ENCODE results near the gene SHOC1. TPM values are rescaled to one million over a fixed set of nuclear protein-coding genes. Genes with fewer than 3 reads are reported as not detected.
"Not testable (repeated sequence)": the region's sequence is repeated elsewhere in the genome, so short reads cannot be mapped to it uniquely, and the experiment has no call there.

Gene SHOC1
- total RNA-seq, 2 donors from 2014 or later = not detected

DNA sequence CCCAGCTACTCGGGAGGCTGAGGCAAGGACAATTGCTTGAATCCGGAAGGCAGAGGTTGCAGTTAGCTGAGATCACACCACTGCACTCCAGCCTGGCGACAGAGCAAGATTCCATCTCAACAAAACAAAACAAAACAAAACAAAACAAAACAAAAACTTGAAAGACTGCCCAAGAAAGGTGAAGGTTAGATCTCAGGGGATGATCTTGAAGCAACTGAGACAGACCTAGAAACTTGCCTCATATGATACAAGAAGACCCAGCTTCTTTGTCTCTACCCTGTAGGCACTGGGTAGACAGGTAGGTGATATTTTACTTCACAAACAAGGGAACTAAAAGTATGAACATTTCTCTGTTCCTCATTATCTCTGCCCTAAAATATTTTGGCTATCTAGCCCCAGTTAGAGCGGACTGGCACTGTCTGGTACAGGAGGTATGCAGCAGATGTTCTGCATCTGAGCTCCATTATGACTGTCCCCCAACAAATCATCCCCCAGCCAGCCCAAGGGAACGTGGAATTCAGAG lies 26.3 kb upstream of the SHOC1 start:
- peaks cover 5% of the 10 kb centered on the region for H3K4me1 Mint-ChIP-seq
- no peak overlapping the region for H3K27ac Mint-ChIP-seq
- ATAC-seq = no peak
- no peaks in the 10 kb centered on the region for H3K36me3 Mint-ChIP-seq (ENCODE audit: low read depth)
- H3K27me3 Mint-ChIP-seq = no peaks in the 10 kb centered on the region
- no peaks in the 10 kb centered on the region for H3K9me3 ChIP-seq (ENCODE audit: control insufficient read depth, low read length, poor library complexity, severe bottlenecking)
- no peak for DNase-seq
- H3K4me3 Mint-ChIP-seq = no peak overlapping the region

DNA sequence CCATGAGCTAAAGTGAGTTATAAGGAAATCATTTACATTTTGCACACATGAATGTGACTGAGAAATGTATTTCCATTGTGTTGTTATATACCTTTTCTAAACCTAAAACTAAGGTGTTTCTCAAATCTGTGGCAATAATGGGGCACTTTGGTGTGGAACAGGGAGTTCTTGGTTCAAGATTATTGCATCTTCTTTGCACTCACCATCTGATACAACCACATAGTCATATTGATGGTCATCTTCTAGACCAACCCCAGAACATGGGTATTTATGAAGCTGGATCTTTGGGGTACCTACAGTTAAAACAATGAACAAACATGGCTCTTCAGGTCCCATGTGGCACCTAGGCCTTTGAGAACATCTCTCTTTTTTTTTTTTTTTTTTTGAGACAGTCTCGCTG lies 24.6 kb upstream of the SHOC1 start:
- H3K27ac Mint-ChIP-seq = no peak overlapping the region
- no peak overlapping the region for H3K4me3 Mint-ChIP-seq
- no peak for ATAC-seq
- no peak for DNase-seq
- no peaks in the 10 kb centered on the region for H3K9me3 ChIP-seq (ENCODE audit: control insufficient read depth, low read length, poor library complexity, severe bottlenecking)
- no peaks in the 10 kb centered on the region for H3K27me3 Mint-ChIP-seq
- no peaks in the 10 kb centered on the region for H3K36me3 Mint-ChIP-seq (ENCODE audit: low read depth)
- peaks cover 5% of the 10 kb centered on the region for H3K4me1 Mint-ChIP-seq

- Mint-ChIP-seq H3K36me3 (ENCODE audit: low read depth) (no peaks in the 10 kb centered on the region), H3K4me3 (no peak overlapping the region), H3K4me1 (peaks cover 3% of the 10 kb centered on the region), H3K27me3 (no peaks in the 10 kb centered on the region), H3K27ac (no peak overlapping the region)
- no peaks in the 10 kb centered on the region for H3K9me3 ChIP-seq (ENCODE audit: control insufficient read depth, low read length, poor library complexity, severe bottlenecking)
- ATAC-seq (no peak), DNase-seq (no peak)
Measured at GRCh38 chr9:111815285-111816070, 20.7 kb upstream of the SHOC1 start.

DNA sequence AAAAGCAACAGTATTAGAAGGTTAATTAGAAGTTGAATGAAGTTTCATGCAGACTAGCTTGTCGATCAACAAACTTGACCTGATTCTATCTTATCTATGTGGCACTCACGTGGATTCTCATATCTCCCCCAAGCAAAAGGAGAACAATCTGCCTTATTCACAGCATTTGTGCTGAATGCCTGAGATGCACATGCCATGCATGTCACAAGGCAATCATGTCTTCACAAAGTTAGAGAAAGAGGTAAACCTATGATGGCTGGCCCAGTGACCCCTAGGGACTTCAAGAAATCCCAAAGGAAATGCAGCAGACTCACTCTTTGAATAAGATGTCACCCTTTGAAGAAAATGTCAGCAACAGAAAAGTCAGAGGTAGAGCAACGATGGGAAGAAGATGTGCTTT lies 17.6 kb upstream of the SHOC1 start:
- no peaks in the 10 kb centered on the region for H3K36me3 Mint-ChIP-seq (ENCODE audit: low read depth)
- DNase-seq (no peak), ATAC-seq (no peak)
- H3K4me1 Mint-ChIP-seq = peaks cover 3% of the 10 kb centered on the region
- H3K27ac Mint-ChIP-seq = no peak overlapping the region
- no peak overlapping the region for H3K4me3 Mint-ChIP-seq
- H3K27me3 Mint-ChIP-seq = no peaks in the 10 kb centered on the region
- no peaks in the 10 kb centered on the region for H3K9me3 ChIP-seq (ENCODE audit: control insufficient read depth, low read length, poor library complexity, severe bottlenecking)

GRCh38 chr9:111810908-111811307 lies 16.2 kb upstream of the SHOC1 start:
- H3K4me3 Mint-ChIP-seq = no peak overlapping the region
- H3K36me3 Mint-ChIP-seq (ENCODE audit: low read depth) = no peaks in the 10 kb centered on the region
- no peak overlapping the region for H3K27ac Mint-ChIP-seq
- no peak for DNase-seq
- no peaks in the 10 kb centered on the region for H3K9me3 ChIP-seq (ENCODE audit: control insufficient read depth, low read length, poor library complexity, severe bottlenecking)
- H3K4me1 Mint-ChIP-seq = peaks cover 3% of the 10 kb centered on the region
- ATAC-seq = no peak
- no peaks in the 10 kb centered on the region for H3K27me3 Mint-ChIP-seq

DNA sequence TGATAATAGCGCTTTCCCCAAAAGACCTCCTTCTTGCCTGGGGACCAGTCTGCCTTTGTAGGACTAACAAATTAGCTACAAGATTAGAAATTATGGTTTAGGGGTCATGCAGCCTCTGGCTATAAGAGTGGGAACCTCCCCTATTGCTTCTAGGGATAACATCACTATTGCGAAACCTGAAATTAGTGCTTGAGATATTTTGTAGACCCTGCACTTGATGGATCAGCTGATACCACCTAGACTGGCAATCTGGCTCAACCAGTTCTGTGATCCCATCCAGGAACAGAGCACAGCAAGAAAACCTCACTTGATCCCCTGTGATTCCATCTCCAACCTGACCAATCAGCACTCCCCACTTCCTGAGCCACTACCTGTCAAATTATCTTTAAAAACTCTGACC lies 15.7 kb upstream of the SHOC1 start:
- not testable (repeated sequence) for H3K4me3 Mint-ChIP-seq; ATAC-seq; H3K9me3 ChIP-seq (ENCODE audit: control insufficient read depth, low read length, poor library complexity, severe bottlenecking); H3K27ac Mint-ChIP-seq; H3K4me1 Mint-ChIP-seq; H3K36me3 Mint-ChIP-seq (ENCODE audit: low read depth); H3K27me3 Mint-ChIP-seq; DNase-seq

DNA sequence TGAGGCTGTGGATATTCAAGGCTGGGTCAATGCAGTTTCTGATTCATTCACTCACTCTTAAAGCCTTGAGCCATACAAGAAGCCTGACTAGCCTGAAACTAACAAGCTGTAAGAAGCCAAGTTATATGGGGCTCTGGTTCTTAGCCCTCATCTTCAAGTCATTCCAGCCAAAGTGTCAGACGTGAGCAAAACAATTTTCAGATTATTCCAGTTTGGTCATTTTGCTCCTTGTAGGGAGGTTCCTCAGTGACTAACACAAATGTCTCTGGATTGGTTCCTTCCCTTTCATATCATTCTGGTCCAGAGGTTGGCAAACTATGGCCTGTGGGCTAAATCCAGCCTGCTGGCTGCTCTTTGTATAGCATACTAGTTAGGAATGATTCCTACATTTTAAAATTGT lies 12.5 kb upstream of the SHOC1 start:
- Mint-ChIP-seq H3K36me3 (ENCODE audit: low read depth) (no peaks in the 10 kb centered on the region), H3K27me3 (no peaks in the 10 kb centered on the region), H3K27ac (no peak overlapping the region), H3K4me1 (peaks cover 7% of the 10 kb centered on the region), H3K4me3 (no peak overlapping the region)
- ATAC-seq (no peak), DNase-seq (no peak)
- H3K9me3 ChIP-seq (ENCODE audit: control insufficient read depth, low read length, poor library complexity, severe bottlenecking) = no peaks in the 10 kb centered on the region

- H3K4me1 Mint-ChIP-seq = peaks cover 9% of the 10 kb centered on the region
- H3K27me3 Mint-ChIP-seq = no peaks in the 10 kb centered on the region
- no peaks in the 10 kb centered on the region for H3K9me3 ChIP-seq (ENCODE audit: control insufficient read depth, low read length, poor library complexity, severe bottlenecking)
- no peaks in the 10 kb centered on the region for H3K36me3 Mint-ChIP-seq (ENCODE audit: low read depth)
- no peak overlapping the region for H3K27ac Mint-ChIP-seq
- ATAC-seq = no peak
- no peak for DNase-seq
- H3K4me3 Mint-ChIP-seq = no peak overlapping the region
Measured at GRCh38 chr9:111806259-111806658, 11.5 kb upstream of the SHOC1 start.

- H3K36me3 Mint-ChIP-seq (ENCODE audit: low read depth) = no peaks in the 10 kb centered on the region
- no peak overlapping the region for H3K27ac Mint-ChIP-seq
- no peaks in the 10 kb centered on the region for H3K9me3 ChIP-seq (ENCODE audit: control insufficient read depth, low read length, poor library complexity, severe bottlenecking)
- no peaks in the 10 kb centered on the region for H3K27me3 Mint-ChIP-seq
- H3K4me1 Mint-ChIP-seq = peaks cover 9% of the 10 kb centered on the region
- no peak overlapping the region for H3K4me3 Mint-ChIP-seq
- DNase-seq = no peak
- no peak for ATAC-seq
Measured at GRCh38 chr9:111805830-111806241, 11.1 kb upstream of the SHOC1 start.

DNA sequence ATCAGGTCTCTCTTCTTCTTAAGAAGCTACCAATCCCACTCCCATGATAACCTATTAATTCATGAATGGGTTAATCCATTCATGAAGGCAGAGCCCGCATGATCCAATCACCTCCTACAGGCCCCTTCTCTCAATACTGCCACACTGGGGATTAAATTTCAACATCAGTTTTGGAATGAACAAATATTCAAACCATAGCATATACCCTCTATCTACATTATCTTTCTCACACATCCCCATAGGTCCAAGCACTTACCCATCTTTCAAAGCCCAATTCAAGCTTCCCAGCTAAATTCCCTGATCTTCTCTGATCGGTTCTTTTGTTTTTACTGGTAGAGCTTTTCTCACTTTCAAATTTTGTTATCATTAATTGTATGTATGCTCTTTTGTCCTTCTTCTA lies 10.5 kb upstream of the SHOC1 start:
- no peaks in the 10 kb centered on the region for H3K9me3 ChIP-seq (ENCODE audit: control insufficient read depth, low read length, poor library complexity, severe bottlenecking)
- Mint-ChIP-seq H3K4me3 (no peak overlapping the region), H3K4me1 (peaks cover 11% of the 10 kb centered on the region), H3K27me3 (no peaks in the 10 kb centered on the region), H3K27ac (peak overlapping the region; percentile 4), H3K36me3 (ENCODE audit: low read depth) (no peaks in the 10 kb centered on the region)
- ATAC-seq (no peak), DNase-seq (no peak)

DNA sequence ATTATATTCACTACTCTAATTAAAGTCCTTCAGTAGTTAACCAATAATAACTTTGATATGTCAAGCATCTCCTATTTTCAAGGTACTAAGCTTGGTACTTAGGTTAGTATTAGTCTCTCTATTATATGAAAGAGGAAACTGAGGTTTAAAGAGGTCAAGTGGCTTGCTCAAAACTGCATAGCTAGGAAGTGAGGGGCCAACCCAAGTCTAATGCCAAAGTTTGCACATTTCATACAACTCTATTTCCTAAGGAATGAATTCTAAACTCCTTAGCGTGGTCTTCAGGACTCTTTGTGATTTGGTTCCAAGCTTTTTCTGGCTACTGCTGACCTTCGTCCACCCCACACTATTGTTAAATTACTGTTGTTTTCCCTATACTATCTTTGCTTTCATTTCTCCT lies 9.9 kb upstream of the SHOC1 start:
- Mint-ChIP-seq H3K36me3 (ENCODE audit: low read depth) (no peaks in the 10 kb centered on the region), H3K4me1 (peaks cover 13% of the 10 kb centered on the region), H3K27me3 (no peaks in the 10 kb centered on the region), H3K4me3 (no peak overlapping the region), H3K27ac (peak overlapping the region; percentile 19)
- ATAC-seq = no peak
- H3K9me3 ChIP-seq (ENCODE audit: control insufficient read depth, low read length, poor library complexity, severe bottlenecking) = no peaks in the 10 kb centered on the region
- no peak for DNase-seq

GRCh38 chr9:111803924-111804323 lies 9.2 kb upstream of the SHOC1 start:
- ATAC-seq (no peak), DNase-seq (no peak)
- H3K36me3 Mint-ChIP-seq (ENCODE audit: low read depth) = no peaks in the 10 kb centered on the region
- H3K4me1 Mint-ChIP-seq = peaks cover 13% of the 10 kb centered on the region
- H3K27me3 Mint-ChIP-seq = no peaks in the 10 kb centered on the region
- peak overlapping the region; percentile 19 for H3K27ac Mint-ChIP-seq
- H3K9me3 ChIP-seq (ENCODE audit: control insufficient read depth, low read length, poor library complexity, severe bottlenecking) = no peaks in the 10 kb centered on the region
- no peak overlapping the region for H3K4me3 Mint-ChIP-seq

- ATAC-seq = no peak
- no peaks in the 10 kb centered on the region for H3K36me3 Mint-ChIP-seq (ENCODE audit: low read depth)
- no peaks in the 10 kb centered on the region for H3K9me3 ChIP-seq (ENCODE audit: control insufficient read depth, low read length, poor library complexity, severe bottlenecking)
- peaks cover 13% of the 10 kb centered on the region for H3K4me1 Mint-ChIP-seq
- DNase-seq = no peak
- no peaks in the 10 kb centered on the region for H3K27me3 Mint-ChIP-seq
- H3K27ac Mint-ChIP-seq = no peak overlapping the region
- no peak overlapping the region for H3K4me3 Mint-ChIP-seq
Measured at GRCh38 chr9:111799915-111800526, 5.3 kb upstream of the SHOC1 start.

DNA sequence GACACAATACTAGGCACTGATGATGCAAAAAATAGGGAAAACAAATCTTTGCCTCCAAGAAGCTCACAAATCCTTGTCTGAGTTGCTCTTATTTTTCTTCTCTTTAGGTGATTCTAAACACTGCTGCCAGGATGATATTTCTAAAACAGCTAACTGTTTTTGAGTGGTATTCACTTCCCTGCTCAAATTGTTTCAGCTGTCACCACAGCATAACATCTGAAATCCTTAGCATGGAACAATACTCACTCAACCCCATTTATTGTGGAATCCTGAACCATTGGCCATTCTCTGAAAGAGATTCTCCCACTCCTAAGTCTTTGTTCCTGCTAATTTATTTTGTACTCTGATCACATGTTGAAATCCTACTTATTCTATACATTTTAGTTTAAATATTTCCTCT lies 4.8 kb upstream of the SHOC1 start:
- DNase-seq (no peak), ATAC-seq (no peak)
- no peaks in the 10 kb centered on the region for H3K9me3 ChIP-seq (ENCODE audit: control insufficient read depth, low read length, poor library complexity, severe bottlenecking)
- peaks cover 15% of the 10 kb centered on the region for H3K4me1 Mint-ChIP-seq
- no peaks in the 10 kb centered on the region for H3K27me3 Mint-ChIP-seq
- no peak overlapping the region for H3K4me3 Mint-ChIP-seq
- H3K27ac Mint-ChIP-seq = no peak overlapping the region
- no peaks in the 10 kb centered on the region for H3K36me3 Mint-ChIP-seq (ENCODE audit: low read depth)
